Neutrophil (primary cell): ENCODE results near the gene PAM16.

Experiments used
- H3K27ac ChIP-seq: fragments of 200-600 bp; sonication (generic); 2 replicates; pipeline ENCODE4 v1.5.1; 2016; ENCODE audit warnings: mild to moderate bottlenecking, moderate library complexity
- H3K27me3 ChIP-seq: fragments of 200-600 bp; sonication (generic); 2 replicates; pipeline ENCODE4 v1.6.0; 2016; ENCODE audit warnings: mild to moderate bottlenecking
- H3K36me3 ChIP-seq: fragments of 200-600 bp; sonication (generic); 2 replicates; pipeline ENCODE4 v1.5.1; 2017
- H3K4me1 ChIP-seq, 2 experiments: fragments of 200-600 bp in 1 of 2; sonication (generic) in 1 of 2; 1 replicate in 1 of 2; 2 replicates in 1 of 2; pipeline versions ENCODE4 v1.5.1 to v1.6.1; 2013 to 2016; ENCODE audit warnings: low read depth in 1 of 2, low read length in 1 of 2, mild to moderate bottlenecking in 1 of 2, moderate library complexity in 1 of 2; ENCODE audit not compliant: control insufficient read depth in 1 of 2, insufficient read depth in 1 of 2
- H3K4me3 ChIP-seq, 2 experiments: fragments of 200-600 bp in 1 of 2; sonication (generic) in 1 of 2; 1 replicate in 1 of 2; 2 replicates in 1 of 2; pipeline ENCODE4 v1.5.1; 2013 to 2016; ENCODE audit warnings: low read depth in 1 of 2, low read length in 1 of 2, mild to moderate bottlenecking in 1 of 2, moderate library complexity in 1 of 2
- H3K9me3 ChIP-seq: fragments of 200-600 bp; sonication (generic); 2 replicates; pipeline ENCODE4 v1.5.1; 2016
- CTCF ChIP-seq: fragments of 200-600 bp; sonication (generic); IDR thresholded peaks from 2 replicates; pipeline ENCODE4 v1.5.1; 2016; ENCODE audit warnings: antibody characterized with exemption

The PAM16 gene

GRCh38 chr16:4372578-4373355 lies 21.6 kb upstream of the PAM16 start:
- TF ChIP-seq CTCF: no peak
- peaks cover 71% of the 10 kb centered on the region for H3K36me3 ChIP-seq
- peak overlapping the region; percentile 38 to 48 for H3K4me3 ChIP-seq
- no peaks in the 10 kb centered on the region for H3K9me3 ChIP-seq
- H3K27me3 ChIP-seq: peaks cover 26% of the 10 kb centered on the region
- peaks cover 13 to 32% of the 10 kb centered on the region in 2 experiments for H3K4me1 ChIP-seq
- H3K27ac ChIP-seq: no peak overlapping the region

GRCh38 chr16:4372001-4372577 lies 21.0 kb upstream of the PAM16 start:
- Histone ChIP-seq H3K4me1 (peaks cover 13 to 32% of the 10 kb centered on the region in 2 experiments), H3K27me3 (peaks cover 26% of the 10 kb centered on the region), H3K4me3 (peak overlapping the region; percentile 38 to 48), H3K36me3 (peaks cover 71% of the 10 kb centered on the region), H3K9me3 (no peaks in the 10 kb centered on the region), H3K27ac (peak overlapping the region; percentile 27)
- TF ChIP-seq CTCF: no peak

GRCh38 chr16:4371357-4372000 lies 20.4 kb upstream of the PAM16 start, which contains the start of gene VASN:
VASN (plus strand) TSS chr16:4371848; CDS start chr16:4380878, 9,030 bp downstream.
- Histone ChIP-seq H3K27ac (peak within 1 kb of the TSS; percentile 27), H3K27me3 (peaks cover 26% of the 10 kb centered on the region), H3K4me3 (peak within 1 kb of the TSS; percentile 38 to 48), H3K4me1 (peaks cover 13 to 32% of the 10 kb centered on the region in 2 experiments), H3K36me3 (peaks cover 71% of the 10 kb centered on the region), H3K9me3 (no peaks in the 10 kb centered on the region)
- TF ChIP-seq CTCF: no peak

GRCh38 chr16:4370570-4371356 lies 19.6 kb upstream of the PAM16 start:
- Histone ChIP-seq H3K9me3 (no peaks in the 10 kb centered on the region), H3K4me3 (no peak overlapping the region), H3K4me1 (peaks cover 13 to 32% of the 10 kb centered on the region in 2 experiments), H3K27ac (peak overlapping the region; percentile 27), H3K27me3 (peaks cover 26% of the 10 kb centered on the region), H3K36me3 (peaks cover 68% of the 10 kb centered on the region)
- no peak for TF ChIP-seq CTCF

- H3K36me3 ChIP-seq: peaks cover 68% of the 10 kb centered on the region
- peaks cover 26% of the 10 kb centered on the region for H3K27me3 ChIP-seq
- peaks cover 13 to 32% of the 10 kb centered on the region in 2 experiments for H3K4me1 ChIP-seq
- H3K27ac ChIP-seq: no peak overlapping the region
- H3K4me3 ChIP-seq: no peak overlapping the region
- no peak for TF ChIP-seq CTCF
- H3K9me3 ChIP-seq: no peaks in the 10 kb centered on the region
Observed at GRCh38 chr16:4370151-4370550, 19.0 kb upstream of the PAM16 start.
